Ishikawa (cell line): Measurements from ENCODE around the gene NSMCE1.

ENCODE experiments used
- CEBPB ChIP-seq: IDR thresholded peaks from 2 replicates; pipeline ENCODE4 v1.6.1; 2012
- CREB1 ChIP-seq: IDR thresholded peaks from 2 replicates; pipeline ENCODE4 v1.6.1; 2012; ENCODE audit warnings: low read depth
- EGR1 ChIP-seq: IDR thresholded peaks from 2 replicates; pipeline ENCODE4 v1.6.1; 2012
- EP300 ChIP-seq: IDR thresholded peaks from 2 replicates; pipeline ENCODE4 v1.6.1; 2012; ENCODE audit warnings: borderline replicate concordance
- FOXM1 ChIP-seq: IDR thresholded peaks from 2 replicates; pipeline ENCODE4 v1.6.1; 2012; ENCODE audit warnings: low read depth, borderline replicate concordance
- NFIC ChIP-seq: IDR thresholded peaks from 2 replicates; pipeline ENCODE4 v1.6.1; 2012
- RAD21 ChIP-seq: IDR thresholded peaks from 2 replicates; pipeline ENCODE4 v1.6.1; 2012; ENCODE audit warnings: low read depth
- TAF1 ChIP-seq: IDR thresholded peaks from 2 replicates; pipeline ENCODE4 v1.6.1; 2012; ENCODE audit warnings: low read depth, mild to moderate bottlenecking
- TCF12 ChIP-seq: IDR thresholded peaks from 2 replicates; pipeline ENCODE4 v1.6.1; 2012; ENCODE audit warnings: low read depth
- TEAD4 ChIP-seq: IDR thresholded peaks from 2 replicates; pipeline ENCODE4 v1.6.1; 2012
- USF1 ChIP-seq: IDR thresholded peaks from 2 replicates; pipeline ENCODE4 v1.6.1; 2012
- YY1 ChIP-seq: IDR thresholded peaks from 2 replicates; pipeline ENCODE4 v1.6.1; 2012; ENCODE audit warnings: low read depth
- ZBTB7A ChIP-seq: IDR thresholded peaks from 2 replicates; pipeline ENCODE4 v1.6.1; 2012; ENCODE audit warnings: low read depth
- TF ChIP-seq, protein P1 (sequence below): IDR thresholded peaks from 2 replicates; pipeline ENCODE4 v1.6.1; 2012
- TF ChIP-seq, protein P2 (sequence below): IDR thresholded peaks from 2 replicates; pipeline ENCODE4 v1.6.1; 2012; ENCODE audit warnings: low read depth, mild to moderate bottlenecking

Gene NSMCE1

DNA sequence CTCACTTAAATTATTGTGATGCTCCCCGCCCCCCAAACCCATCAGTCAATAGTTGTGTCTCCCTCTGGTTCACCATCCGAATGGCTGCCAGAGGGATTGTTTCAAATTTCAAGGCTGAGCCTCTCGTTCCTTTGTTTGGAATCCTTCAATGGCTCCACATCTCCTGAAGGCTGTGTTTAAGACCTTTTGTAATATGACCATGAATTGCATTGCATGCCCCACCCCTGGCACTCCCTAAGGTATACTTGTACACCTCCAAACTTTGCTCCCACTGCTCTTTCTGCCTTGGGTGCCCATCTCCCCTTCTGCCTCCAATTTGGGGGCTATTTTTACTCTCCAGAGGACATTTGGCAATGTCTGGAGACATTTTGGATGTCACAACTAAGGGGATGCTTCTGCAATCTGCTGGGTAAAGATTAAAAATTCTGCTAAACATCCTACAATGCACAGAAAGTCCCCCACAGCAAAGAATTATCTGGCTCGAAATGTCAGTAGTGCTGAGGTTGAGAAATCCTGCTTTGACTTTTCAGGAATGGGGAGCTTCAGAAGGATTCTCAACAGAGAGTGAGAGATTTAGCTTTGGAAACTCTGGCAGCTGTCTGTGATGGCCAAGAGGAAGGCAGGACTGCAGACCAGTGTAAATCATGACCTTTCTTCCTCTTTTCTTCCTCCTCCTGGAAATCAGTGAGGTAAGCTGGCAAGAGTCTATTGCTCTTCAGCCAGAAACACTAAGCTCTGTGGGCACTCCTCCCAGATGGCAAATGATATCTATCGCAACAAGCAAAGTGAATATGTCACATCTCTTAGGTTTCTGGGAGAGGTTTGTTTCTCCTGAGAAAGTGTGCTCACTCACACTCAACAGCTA, 36.5 kb upstream of the NSMCE1 start:
- TF ChIP-seq EP300, result no peak

DNA sequence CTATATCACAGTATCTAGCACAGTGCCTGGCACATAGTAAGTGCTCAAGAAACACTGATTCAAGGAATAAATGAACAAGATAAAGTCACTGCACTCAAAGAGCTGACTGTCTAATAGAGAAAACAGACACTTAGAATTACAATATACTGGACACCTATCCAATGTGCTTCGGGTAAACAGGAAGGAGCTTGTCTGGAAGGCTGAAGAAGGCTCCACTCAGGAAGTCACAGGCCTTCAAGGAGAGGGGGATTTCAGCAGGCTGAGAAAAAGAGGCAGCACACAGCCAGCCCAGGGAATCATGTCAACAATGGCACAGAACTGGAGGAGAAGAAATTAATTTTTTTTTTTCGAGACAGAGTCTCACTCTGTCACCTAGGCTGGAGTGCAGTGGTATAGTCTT, 35.5 kb upstream of the NSMCE1 start:
- TF ChIP-seq TEAD4 (no peak), EGR1 (no peak), ZBTB7A (no peak), CREB1 (no peak), FOXM1 (no peak), USF1 (no peak), YY1 (no peak), RAD21 (no peak), TAF1 (no peak), CEBPB (no peak), NFIC (no peak)
- TF ChIP-seq, protein P1, sequence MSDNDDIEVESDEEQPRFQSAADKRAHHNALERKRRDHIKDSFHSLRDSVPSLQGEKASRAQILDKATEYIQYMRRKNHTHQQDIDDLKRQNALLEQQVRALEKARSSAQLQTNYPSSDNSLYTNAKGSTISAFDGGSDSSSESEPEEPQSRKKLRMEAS, result no peak
- TF ChIP-seq, protein P2, sequence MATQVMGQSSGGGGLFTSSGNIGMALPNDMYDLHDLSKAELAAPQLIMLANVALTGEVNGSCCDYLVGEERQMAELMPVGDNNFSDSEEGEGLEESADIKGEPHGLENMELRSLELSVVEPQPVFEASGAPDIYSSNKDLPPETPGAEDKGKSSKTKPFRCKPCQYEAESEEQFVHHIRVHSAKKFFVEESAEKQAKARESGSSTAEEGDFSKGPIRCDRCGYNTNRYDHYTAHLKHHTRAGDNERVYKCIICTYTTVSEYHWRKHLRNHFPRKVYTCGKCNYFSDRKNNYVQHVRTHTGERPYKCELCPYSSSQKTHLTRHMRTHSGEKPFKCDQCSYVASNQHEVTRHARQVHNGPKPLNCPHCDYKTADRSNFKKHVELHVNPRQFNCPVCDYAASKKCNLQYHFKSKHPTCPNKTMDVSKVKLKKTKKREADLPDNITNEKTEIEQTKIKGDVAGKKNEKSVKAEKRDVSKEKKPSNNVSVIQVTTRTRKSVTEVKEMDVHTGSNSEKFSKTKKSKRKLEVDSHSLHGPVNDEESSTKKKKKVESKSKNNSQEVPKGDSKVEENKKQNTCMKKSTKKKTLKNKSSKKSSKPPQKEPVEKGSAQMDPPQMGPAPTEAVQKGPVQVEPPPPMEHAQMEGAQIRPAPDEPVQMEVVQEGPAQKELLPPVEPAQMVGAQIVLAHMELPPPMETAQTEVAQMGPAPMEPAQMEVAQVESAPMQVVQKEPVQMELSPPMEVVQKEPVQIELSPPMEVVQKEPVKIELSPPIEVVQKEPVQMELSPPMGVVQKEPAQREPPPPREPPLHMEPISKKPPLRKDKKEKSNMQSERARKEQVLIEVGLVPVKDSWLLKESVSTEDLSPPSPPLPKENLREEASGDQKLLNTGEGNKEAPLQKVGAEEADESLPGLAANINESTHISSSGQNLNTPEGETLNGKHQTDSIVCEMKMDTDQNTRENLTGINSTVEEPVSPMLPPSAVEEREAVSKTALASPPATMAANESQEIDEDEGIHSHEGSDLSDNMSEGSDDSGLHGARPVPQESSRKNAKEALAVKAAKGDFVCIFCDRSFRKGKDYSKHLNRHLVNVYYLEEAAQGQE, result no peak

DNA sequence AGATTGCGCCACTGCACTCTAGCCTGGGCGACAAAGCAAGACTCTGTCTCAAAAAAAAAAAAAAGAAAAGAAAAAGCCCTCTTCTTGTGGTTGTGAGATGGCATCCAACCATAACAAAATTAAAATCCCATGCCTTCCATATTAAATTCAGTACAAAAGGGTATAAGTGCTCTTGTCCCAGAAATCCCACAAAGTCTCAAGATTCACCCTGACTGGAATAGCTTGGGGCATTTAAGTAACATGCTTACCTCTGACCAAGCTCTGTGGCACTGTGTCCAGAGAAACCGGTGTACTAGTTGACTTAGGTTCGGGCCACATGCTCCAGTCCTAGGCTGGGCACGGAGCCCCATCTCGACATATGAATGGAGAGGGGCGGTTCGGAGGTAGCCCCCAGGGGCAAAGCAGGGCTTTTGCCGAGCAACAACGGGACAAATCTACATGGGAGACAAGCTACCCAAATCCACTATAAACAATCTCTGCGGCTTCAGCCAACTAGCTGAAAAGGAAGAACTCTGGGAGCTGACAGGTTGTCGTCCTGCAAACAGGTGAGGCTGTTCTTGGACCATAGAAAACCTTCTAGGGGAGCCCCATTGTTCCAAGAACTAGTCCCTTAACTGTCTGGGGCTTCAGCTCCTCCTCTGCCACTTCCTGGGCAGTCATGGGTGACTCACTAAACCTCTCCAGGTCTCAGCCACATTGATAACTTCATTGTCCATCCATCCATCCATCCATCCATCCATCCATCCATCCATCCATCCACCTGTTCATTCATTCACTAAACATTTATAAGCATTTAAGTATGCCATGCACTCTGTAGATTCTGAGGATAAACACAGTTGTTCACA, 34.9 kb upstream of the NSMCE1 start:
- TF ChIP-seq EGR1, result no peak
- TF ChIP-seq ZBTB7A, result no peak
- no peak for TF ChIP-seq CREB1
- TF ChIP-seq FOXM1, result no peak
- TF ChIP-seq EP300, result no peak

GRCh38 chr16:27302126-27302525, 33.6 kb upstream of the NSMCE1 start:
- TF ChIP-seq USF1 (0 out of 2 replicates have a peak, but pooled peaks have one; percentile 7), RAD21 (no peak)

- TF ChIP-seq NFIC (no peak), CEBPB (no peak), TCF12 (no peak), ZBTB7A (no peak), EGR1 (no peak), CREB1 (no peak), EP300 (no peak), FOXM1 (no peak), YY1 (no peak), USF1 (no peak), TEAD4 (no peak), RAD21 (no peak), TAF1 (no peak)
- TF ChIP-seq, protein P2, result no peak
- TF ChIP-seq, protein P1, result no peak
Observed at GRCh38 chr16:27301236-27301861, 32.8 kb upstream of the NSMCE1 start.
